ENCODE data around the gene VPS16.

The VPS16 gene

DNA sequence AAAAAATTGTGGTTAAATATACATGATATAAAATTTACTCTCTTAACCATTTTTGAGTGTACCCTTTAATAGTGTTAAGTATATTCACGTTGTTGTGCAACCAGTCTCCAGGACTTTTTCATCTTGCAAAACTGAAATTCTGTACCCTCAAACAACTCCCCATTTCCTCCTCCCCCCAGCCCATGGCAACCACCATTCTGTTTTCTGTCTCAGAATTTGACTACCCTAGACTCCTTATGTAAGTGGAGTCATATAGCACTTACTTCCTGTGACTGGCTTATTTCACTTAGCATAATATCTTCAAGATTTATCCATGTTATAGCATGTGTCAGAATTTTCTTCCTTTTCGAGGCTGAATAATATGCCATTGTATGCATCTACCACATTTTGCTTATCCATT is 5.1 kb downstream of the VPS16 start:
- TF ChIP-seq, protein P1, sequence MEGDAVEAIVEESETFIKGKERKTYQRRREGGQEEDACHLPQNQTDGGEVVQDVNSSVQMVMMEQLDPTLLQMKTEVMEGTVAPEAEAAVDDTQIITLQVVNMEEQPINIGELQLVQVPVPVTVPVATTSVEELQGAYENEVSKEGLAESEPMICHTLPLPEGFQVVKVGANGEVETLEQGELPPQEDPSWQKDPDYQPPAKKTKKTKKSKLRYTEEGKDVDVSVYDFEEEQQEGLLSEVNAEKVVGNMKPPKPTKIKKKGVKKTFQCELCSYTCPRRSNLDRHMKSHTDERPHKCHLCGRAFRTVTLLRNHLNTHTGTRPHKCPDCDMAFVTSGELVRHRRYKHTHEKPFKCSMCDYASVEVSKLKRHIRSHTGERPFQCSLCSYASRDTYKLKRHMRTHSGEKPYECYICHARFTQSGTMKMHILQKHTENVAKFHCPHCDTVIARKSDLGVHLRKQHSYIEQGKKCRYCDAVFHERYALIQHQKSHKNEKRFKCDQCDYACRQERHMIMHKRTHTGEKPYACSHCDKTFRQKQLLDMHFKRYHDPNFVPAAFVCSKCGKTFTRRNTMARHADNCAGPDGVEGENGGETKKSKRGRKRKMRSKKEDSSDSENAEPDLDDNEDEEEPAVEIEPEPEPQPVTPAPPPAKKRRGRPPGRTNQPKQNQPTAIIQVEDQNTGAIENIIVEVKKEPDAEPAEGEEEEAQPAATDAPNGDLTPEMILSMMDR (IDR thresholded peaks at IDR 0.05; ENCODE audit: borderline replicate concordance, insufficient read depth, low read depth, low read length): no peak

GRCh38 chr20:2846698-2847097 is 6.2 kb downstream of the VPS16 start:
- no peak overlapping the region for H3K4me3 ChIP-seq (ENCODE audit: low read depth, low read length)
- TF ChIP-seq, protein P1 (IDR thresholded peaks at IDR 0.05; ENCODE audit: borderline replicate concordance, insufficient read depth, low read depth, low read length): no peak

More for the DNA sequence above, 5.1 kb downstream of the VPS16 start:
- H3K4me3 ChIP-seq (ENCODE audit: low read depth, low read length): no peak overlapping the region

DNA sequence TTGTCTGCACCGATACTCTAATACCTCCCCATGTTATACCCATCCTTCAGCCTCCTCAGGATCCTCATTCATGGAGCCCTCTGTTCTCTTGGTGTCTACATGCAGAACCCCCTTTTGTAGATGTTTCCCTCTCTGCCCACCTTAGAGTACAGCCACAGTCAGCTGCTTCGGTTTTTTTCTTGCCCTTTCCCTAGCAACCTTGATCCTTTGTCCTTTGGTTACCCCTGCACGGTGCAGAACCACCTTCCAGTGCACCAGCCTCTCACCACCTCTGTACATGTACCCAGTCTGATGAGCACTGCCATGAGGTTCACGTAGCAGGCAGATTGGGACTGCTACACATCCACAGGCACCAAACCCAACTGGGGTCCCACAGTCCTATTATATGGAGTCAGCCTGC is 7.3 kb downstream of the VPS16 start:
- TF ChIP-seq, protein P1 (IDR thresholded peaks at IDR 0.05; ENCODE audit: borderline replicate concordance, insufficient read depth, low read depth, low read length): no peak

GRCh38 chr20:2849529-2849928 is 9.0 kb downstream of the VPS16 start:
- TF ChIP-seq, protein P1 (IDR thresholded peaks at IDR 0.05; ENCODE audit: borderline replicate concordance, insufficient read depth, low read depth, low read length): no peak
- no peak overlapping the region for H3K4me3 ChIP-seq (ENCODE audit: low read depth, low read length)

More for the DNA sequence above, 7.3 kb downstream of the VPS16 start:
- no peak overlapping the region for H3K4me3 ChIP-seq (ENCODE audit: low read depth, low read length)

DNA sequence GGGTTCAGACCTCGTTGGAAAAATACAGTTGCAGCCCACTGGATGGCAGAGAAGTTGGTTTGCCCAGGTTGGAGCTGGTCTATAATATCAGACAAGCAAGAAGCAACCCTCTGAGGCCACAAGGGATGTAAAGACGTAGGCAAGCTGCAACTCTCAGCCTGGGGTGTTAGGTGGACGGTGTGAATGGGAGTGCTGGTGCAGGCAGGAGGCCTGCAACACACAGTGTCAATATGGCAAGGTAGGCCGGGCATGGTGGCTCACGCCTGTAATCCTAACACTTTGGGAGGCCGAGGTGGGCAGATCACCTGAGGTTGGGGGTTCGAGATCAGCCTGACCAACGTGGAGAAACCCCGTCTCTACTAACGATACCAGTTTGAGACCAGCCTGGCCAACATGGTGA is 10.5 kb downstream of the VPS16 start:
- TF ChIP-seq, protein P1 (IDR thresholded peaks at IDR 0.05; ENCODE audit: borderline replicate concordance, insufficient read depth, low read depth, low read length): no peak
- no peak overlapping the region for H3K4me3 ChIP-seq (ENCODE audit: low read depth, low read length)

GRCh38 chr20:2858591-2858990 is 18.0 kb downstream of the VPS16 start:
- H3K4me3 ChIP-seq (ENCODE audit: low read depth, low read length): no peak overlapping the region
- TF ChIP-seq, protein P1 (IDR thresholded peaks at IDR 0.05; ENCODE audit: borderline replicate concordance, insufficient read depth, low read depth, low read length): no peak

DNA sequence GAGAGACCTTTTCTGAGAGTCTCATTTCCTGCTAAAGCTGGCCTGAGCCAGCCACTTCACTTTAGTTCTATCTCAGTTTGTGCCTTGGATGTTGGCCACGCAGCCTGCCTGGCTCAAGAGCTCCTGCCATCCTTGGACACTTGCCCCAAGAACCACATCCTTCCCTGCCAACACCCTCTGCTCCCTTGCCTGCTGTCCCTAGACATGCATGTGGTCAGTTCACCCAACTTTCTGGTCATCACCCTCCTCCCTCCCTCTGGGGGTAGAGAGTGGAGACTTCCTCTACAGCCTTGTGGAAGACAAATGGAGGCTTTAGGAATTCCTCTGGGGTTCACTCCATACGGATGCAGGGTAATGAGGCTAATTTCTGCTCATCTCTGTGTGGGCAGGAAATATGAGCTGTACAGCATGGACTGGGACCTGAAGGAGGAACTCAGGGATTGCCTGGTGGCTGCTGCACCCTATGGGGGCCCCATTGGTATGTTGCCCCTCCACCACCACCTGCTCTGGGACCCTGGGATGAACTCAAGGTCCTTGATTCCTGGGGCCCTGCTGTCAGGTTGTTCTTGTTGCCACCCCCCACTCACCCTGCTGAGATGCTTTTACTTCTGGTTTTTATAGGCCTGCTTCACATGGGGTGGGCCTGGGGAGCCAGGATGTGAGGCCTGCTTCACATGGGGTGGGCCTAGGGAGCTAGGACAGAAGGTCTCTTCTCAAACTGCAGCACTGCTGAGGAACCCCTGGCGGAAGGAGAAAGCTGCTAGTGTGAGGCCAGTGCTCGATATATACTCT is 19.0 kb downstream of the VPS16 start:
- TF ChIP-seq, protein P1 (IDR thresholded peaks at IDR 0.05; ENCODE audit: borderline replicate concordance, insufficient read depth, low read depth, low read length): no peak
- no peak overlapping the region for H3K4me3 ChIP-seq (ENCODE audit: low read depth, low read length)

Measured in GM12875 (cell line).